PC-3 (cell line): ENCODE measurements around the gene KERA.

ENCODE experiments used
- EZH2phosphoT487 ChIP-seq: fragments of 300-600 bp; sonication (generic); IDR thresholded peaks from 2 replicates; pipeline ENCODE4 v1.6.1; 2018; ENCODE audit warnings: mild to moderate bottlenecking, antibody characterized with exemption, low read length, borderline replicate concordance
- TF ChIP-seq, protein P1 (sequence below): fragments of 300-600 bp; sonication (generic); conservative IDR thresholded peaks from 2 replicates; pipeline ENCODE4 v1.5.1; 2017; ENCODE audit warnings: antibody characterized with exemption, low read depth, mild to moderate bottlenecking, low read length

DNA sequence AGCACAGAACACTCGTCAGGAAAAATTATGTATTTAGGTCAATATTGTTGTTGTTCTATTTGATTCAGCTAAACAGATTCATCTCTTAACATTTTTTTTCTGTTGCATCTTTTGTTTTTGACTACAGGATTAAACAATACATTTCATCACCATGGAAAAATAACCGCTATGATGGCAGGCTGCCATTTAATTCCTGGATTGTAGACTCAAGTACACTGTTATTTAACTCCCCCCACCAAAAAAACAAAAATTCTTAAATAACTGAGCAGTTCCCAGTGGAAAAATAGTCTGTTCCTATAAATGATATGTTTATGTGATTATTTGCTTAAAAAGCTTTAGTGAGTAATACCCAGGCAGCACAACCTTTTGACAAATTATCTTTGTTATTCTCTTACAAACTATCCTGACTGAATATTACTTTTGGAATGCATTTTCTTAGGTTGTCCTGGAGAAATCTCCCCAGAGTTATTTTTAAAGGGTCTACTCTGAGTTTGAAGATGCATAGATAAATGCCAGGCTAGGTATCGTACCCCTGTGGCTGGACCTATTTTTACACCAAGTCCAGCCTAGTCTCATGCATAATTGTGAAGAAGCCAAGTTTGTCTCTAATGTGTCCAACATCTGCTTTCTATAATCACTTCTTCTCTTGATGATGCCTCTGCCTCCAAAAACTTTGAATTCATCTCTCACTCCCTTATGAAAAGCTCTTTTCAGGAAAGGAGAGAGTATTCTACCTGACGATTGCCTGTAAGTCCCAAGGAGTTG, 3.7 kb downstream of the KERA start:
- TF ChIP-seq, protein P1, sequence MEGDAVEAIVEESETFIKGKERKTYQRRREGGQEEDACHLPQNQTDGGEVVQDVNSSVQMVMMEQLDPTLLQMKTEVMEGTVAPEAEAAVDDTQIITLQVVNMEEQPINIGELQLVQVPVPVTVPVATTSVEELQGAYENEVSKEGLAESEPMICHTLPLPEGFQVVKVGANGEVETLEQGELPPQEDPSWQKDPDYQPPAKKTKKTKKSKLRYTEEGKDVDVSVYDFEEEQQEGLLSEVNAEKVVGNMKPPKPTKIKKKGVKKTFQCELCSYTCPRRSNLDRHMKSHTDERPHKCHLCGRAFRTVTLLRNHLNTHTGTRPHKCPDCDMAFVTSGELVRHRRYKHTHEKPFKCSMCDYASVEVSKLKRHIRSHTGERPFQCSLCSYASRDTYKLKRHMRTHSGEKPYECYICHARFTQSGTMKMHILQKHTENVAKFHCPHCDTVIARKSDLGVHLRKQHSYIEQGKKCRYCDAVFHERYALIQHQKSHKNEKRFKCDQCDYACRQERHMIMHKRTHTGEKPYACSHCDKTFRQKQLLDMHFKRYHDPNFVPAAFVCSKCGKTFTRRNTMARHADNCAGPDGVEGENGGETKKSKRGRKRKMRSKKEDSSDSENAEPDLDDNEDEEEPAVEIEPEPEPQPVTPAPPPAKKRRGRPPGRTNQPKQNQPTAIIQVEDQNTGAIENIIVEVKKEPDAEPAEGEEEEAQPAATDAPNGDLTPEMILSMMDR = no peak
- TF ChIP-seq EZH2phosphoT487 = no peak
